ENCODE measurements around the gene ZNF354B.
"Not testable (repeated sequence)": the region's sequence is repeated elsewhere in the genome, so short reads cannot be mapped to it uniquely, and the experiment has no call there.

GRCh38 chr5:178838695-178839318 is 20.9 kb upstream of the ZNF354B start:
- TF ChIP-seq POLR2A (IDR thresholded peaks at IDR 0.05); EP300 (IDR thresholded peaks at IDR 0.05; ENCODE audit: low read depth): not testable (repeated sequence)
- TF ChIP-seq, protein P1, sequence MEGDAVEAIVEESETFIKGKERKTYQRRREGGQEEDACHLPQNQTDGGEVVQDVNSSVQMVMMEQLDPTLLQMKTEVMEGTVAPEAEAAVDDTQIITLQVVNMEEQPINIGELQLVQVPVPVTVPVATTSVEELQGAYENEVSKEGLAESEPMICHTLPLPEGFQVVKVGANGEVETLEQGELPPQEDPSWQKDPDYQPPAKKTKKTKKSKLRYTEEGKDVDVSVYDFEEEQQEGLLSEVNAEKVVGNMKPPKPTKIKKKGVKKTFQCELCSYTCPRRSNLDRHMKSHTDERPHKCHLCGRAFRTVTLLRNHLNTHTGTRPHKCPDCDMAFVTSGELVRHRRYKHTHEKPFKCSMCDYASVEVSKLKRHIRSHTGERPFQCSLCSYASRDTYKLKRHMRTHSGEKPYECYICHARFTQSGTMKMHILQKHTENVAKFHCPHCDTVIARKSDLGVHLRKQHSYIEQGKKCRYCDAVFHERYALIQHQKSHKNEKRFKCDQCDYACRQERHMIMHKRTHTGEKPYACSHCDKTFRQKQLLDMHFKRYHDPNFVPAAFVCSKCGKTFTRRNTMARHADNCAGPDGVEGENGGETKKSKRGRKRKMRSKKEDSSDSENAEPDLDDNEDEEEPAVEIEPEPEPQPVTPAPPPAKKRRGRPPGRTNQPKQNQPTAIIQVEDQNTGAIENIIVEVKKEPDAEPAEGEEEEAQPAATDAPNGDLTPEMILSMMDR (IDR thresholded peaks at IDR 0.05): not testable (repeated sequence)
